A673 (cell line): ENCODE results near the gene GPR137. TPM values are rescaled to one million over a fixed set of nuclear protein-coding genes. Genes with fewer than 3 reads are reported as not detected.

Experiments used
- BruUV-seq: library from RNA; stranded (reverse); fragments of 400-500 nt; replicated peaks from 2 replicates; lab custom pipeline; 2021; lab: Mats Ljungman, UMichigan
- CTCF ChIA-PET: fragments of 300-600 bp; sonication (Branson Sonifier 250); formaldehyde crosslinking; loops from one replicate; lab custom pipeline; 2022; ENCODE audit warnings: antibody characterized with exemption; lab: Charles Lee
- POLR2A ChIA-PET: fragments of 300-600 bp; sonication (Branson Sonifier 250); formaldehyde crosslinking; loops from one replicate; lab custom pipeline; 2022; ENCODE audit warnings: antibody characterized with exemption; ENCODE audit not compliant: low non-redundant PET; lab: Charles Lee
- DNase-seq: peaks from one replicate; pipeline ENCODE4 v3.0.0-alpha.2; 2015; ENCODE audit warnings: low spot score
- H3K27ac ChIP-seq: fragments of 200-600 bp; sonication (generic); 2 replicates; pipeline ENCODE4 v1.5.1; 2016; ENCODE audit warnings: mixed run types, low read depth, mild to moderate bottlenecking, mixed read lengths, antibody characterized with exemption, low read length; ENCODE audit not compliant: poor library complexity, severe bottlenecking
- H3K27me3 ChIP-seq: fragments of 200-600 bp; sonication (generic); replicated peaks from 2 replicates; pipeline ENCODE4 v1.6.1; 2017; ENCODE audit warnings: mixed run types, low read depth, mild to moderate bottlenecking, mixed read lengths, antibody characterized with exemption, low read length; ENCODE audit not compliant: insufficient read depth, poor library complexity
- H3K36me3 ChIP-seq: fragments of 200-600 bp; sonication (generic); 2 replicates; pipeline ENCODE4 v1.6.1; 2016; ENCODE audit warnings: mixed run types, mild to moderate bottlenecking, mixed read lengths, antibody characterized with exemption, low read length; ENCODE audit not compliant: insufficient read depth, poor library complexity, severe bottlenecking
- H3K4me1 ChIP-seq: fragments of 200-600 bp; sonication (generic); 2 replicates; pipeline ENCODE4 v1.6.1; 2017; ENCODE audit warnings: mixed run types, mild to moderate bottlenecking, mixed read lengths, antibody characterized with exemption, low read length; ENCODE audit not compliant: insufficient read depth, poor library complexity, severe bottlenecking
- H3K4me3 ChIP-seq: fragments of 200-600 bp; sonication (generic); 2 replicates; pipeline ENCODE4 v1.5.1; 2016; ENCODE audit warnings: low read depth, mixed run types, mild to moderate bottlenecking, mixed read lengths, low read length; ENCODE audit not compliant: poor library complexity, severe bottlenecking
- H3K9me3 ChIP-seq: fragments of 200-600 bp; sonication (generic); 2 replicates; pipeline ENCODE4 v1.6.1; 2016; ENCODE audit warnings: mixed run types, low read depth, mild to moderate bottlenecking, mixed read lengths, antibody characterized with exemption, low read length; ENCODE audit not compliant: poor library complexity, severe bottlenecking
- EZH2 ChIP-seq: fragments of 200-600 bp; sonication (generic); IDR thresholded peaks from 2 replicates; pipeline ENCODE4 v1.6.1; 2017; ENCODE audit warnings: borderline replicate concordance, low read depth, mild to moderate bottlenecking, mixed read lengths, antibody characterized with exemption, low read length; ENCODE audit not compliant: poor library complexity, severe bottlenecking
- intact Hi-C: fragments of 100-400 bp; cut with micrococcal nuclease; formaldehyde crosslinking; loops from one replicate; pipeline ENCODE4 v1.10.0; 2022; ENCODE audit not compliant: unreplicated experiment
- total RNA-seq: library from RNA; stranded (reverse); gene quantifications from 2 replicates; pipeline ENCODE4 v1.2.3, GENCODE V29; 2021
- TF ChIP-seq, protein P1 (sequence below): fragments of 300-800, 200-600 bp; sonication (generic); conservative IDR thresholded peaks from 2 replicates; pipeline ENCODE4 v1.5.1; 2017; ENCODE audit warnings: low read depth, mild to moderate bottlenecking, antibody characterized with exemption, low read length, moderate library complexity, mixed read lengths

GPR137 gene
- total RNA-seq, 1 experiment from 2014 or later: 47.9 TPM

DNA sequence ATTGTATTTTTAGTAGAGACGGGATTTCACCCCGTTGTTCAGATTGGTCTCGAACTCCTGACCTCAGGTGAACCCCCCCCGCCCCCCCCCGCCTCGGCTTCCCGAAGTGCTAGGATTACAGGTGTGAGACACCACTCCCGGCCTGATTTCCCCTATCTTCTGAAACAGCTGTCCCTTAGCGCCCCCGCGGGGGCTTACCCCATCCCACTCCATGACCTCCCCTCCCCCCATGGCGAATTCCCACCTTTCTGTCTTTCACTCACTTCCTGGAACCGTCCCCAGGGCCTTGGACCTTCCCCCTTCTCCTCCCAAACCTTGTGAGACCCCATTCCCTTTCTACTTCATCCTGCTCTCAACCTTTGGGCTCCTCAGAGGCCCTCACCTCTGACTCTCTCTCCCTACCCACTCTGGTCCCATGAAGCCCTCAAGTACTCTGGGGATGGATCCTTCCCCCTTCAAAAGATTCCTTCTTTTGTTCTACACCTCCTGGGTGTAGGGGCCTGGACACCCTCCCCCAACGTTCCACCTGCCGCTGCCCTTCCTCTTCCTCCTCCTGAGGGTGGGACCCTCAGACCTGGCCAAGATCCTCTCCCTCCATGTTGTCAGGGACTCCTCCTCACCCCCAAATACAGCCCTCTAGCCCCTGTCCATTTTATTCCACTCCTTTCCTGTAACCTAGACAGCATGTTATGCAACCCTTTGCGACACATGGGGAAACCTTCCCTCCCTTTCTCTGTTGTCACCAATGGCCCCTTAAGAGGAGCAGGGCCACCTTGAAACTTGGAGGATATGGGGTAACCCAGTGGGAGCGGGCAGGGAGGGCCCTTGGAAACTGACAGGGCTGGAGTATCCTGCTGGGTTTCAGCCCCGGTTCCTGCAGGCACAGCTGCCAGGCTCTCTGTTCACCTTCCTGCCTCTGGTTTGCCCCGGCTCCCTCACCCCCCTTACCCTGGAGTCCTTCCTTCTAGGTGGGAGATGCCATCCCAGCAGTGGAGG lies 33.4 kb downstream of the GPR137 start:
- POLR2A ChIA-PET: no interaction called here

GRCh38 chr11:64320556-64320955 lies 34.9 kb downstream of the GPR137 start:
- ChIA-PET CTCF (no interaction called here), POLR2A (no interaction called here)
- BruUV-seq: no TSS peak
- TF ChIP-seq EZH2: no peak
- TF ChIP-seq, protein P1, sequence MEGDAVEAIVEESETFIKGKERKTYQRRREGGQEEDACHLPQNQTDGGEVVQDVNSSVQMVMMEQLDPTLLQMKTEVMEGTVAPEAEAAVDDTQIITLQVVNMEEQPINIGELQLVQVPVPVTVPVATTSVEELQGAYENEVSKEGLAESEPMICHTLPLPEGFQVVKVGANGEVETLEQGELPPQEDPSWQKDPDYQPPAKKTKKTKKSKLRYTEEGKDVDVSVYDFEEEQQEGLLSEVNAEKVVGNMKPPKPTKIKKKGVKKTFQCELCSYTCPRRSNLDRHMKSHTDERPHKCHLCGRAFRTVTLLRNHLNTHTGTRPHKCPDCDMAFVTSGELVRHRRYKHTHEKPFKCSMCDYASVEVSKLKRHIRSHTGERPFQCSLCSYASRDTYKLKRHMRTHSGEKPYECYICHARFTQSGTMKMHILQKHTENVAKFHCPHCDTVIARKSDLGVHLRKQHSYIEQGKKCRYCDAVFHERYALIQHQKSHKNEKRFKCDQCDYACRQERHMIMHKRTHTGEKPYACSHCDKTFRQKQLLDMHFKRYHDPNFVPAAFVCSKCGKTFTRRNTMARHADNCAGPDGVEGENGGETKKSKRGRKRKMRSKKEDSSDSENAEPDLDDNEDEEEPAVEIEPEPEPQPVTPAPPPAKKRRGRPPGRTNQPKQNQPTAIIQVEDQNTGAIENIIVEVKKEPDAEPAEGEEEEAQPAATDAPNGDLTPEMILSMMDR: no peak
- H3K4me1 ChIP-seq: peaks cover 15% of the 10 kb centered on the region
- H3K4me3 ChIP-seq: no peak overlapping the region
- H3K27ac ChIP-seq: no peak overlapping the region
- no peaks in the 10 kb centered on the region for H3K9me3 ChIP-seq
- no peaks in the 10 kb centered on the region for H3K27me3 ChIP-seq
- intact Hi-C loops: no loop called here
- peaks cover 14% of the 10 kb centered on the region for H3K36me3 ChIP-seq
- DNase-seq: no peak

More for the DNA sequence above, 33.4 kb downstream of the GPR137 start:
- H3K36me3 ChIP-seq: peaks cover 24% of the 10 kb centered on the region
- no peaks in the 10 kb centered on the region for H3K9me3 ChIP-seq
- CTCF ChIA-PET: interaction anchor here (0.6 to 2.5 kb wide), 3 partner anchors 23 to 1488 kb away, joined by 3 to 29 read pairs (median 10); no protein-coding TSS in a partner anchor
- DNase-seq: no peak
- intact Hi-C loops: no loop called here
- H3K4me3 ChIP-seq: peak overlapping the region; percentile 85
- BruUV-seq: TSS peak; percentile 44
- TF ChIP-seq, protein P1: no peak
- TF ChIP-seq EZH2: no peak
- H3K4me1 ChIP-seq: peaks cover 15% of the 10 kb centered on the region
- no peaks in the 10 kb centered on the region for H3K27me3 ChIP-seq
- H3K27ac ChIP-seq: peak overlapping the region; percentile 94

GRCh38 chr11:64321026-64321425 lies 35.4 kb downstream of the GPR137 start:
- H3K27ac ChIP-seq: no peak overlapping the region

More at GRCh38 chr11:64321026-64321425, 35.4 kb downstream of the GPR137 start:
- CTCF ChIA-PET: no interaction called here
- intact Hi-C loops: no loop called here
- POLR2A ChIA-PET: no interaction called here
- Histone ChIP-seq H3K36me3 (peaks cover 11% of the 10 kb centered on the region), H3K4me3 (no peak overlapping the region), H3K9me3 (no peaks in the 10 kb centered on the region), H3K27me3 (no peaks in the 10 kb centered on the region), H3K4me1 (peaks cover 15% of the 10 kb centered on the region)
- no peak for DNase-seq
- BruUV-seq: no TSS peak
- TF ChIP-seq, protein P1: no peak
- TF ChIP-seq EZH2: no peak
